ENCODE data around the gene GLIS2. TPM values are rescaled to one million over a fixed set of nuclear protein-coding genes. Genes with fewer than 3 reads are reported as not detected.

GLIS2 gene
- total RNA-seq, 1 donor from 2014 or later: 62.8 TPM

- Mint-ChIP-seq H3K9me3 (ENCODE audit: low read depth) (no peaks in the 10 kb centered on the region), H3K27ac (ENCODE audit: unreplicated experiment) (peak overlapping the region; percentile 27), H3K4me1 (ENCODE audit: low read depth) (peaks cover 60% of the 10 kb centered on the region), H3K36me3 (ENCODE audit: low read depth) (no peaks in the 10 kb centered on the region), H3K4me3 (ENCODE audit: unreplicated experiment) (no peak overlapping the region), H3K27me3 (ENCODE audit: low read depth) (no peaks in the 10 kb centered on the region)
- TF ChIP-seq CTCF (IDR thresholded peaks at IDR 0.05): no peak
- DNase-seq (ENCODE audit: low spot score): no peak
Observed at GRCh38 chr16:4297480-4297879, 18.4 kb upstream of the GLIS2 start.

- TF ChIP-seq CTCF (IDR thresholded peaks at IDR 0.05): peak; percentile 28
- Mint-ChIP-seq H3K4me3 (ENCODE audit: unreplicated experiment) (peak overlapping the region; percentile 48), H3K27me3 (ENCODE audit: low read depth) (no peaks in the 10 kb centered on the region)
Observed at GRCh38 chr16:4298761-4299522, 16.9 kb upstream of the GLIS2 start.

GRCh38 chr16:4301177-4301576 is 14.7 kb upstream of the GLIS2 start:
- no peaks in the 10 kb centered on the region for H3K27me3 Mint-ChIP-seq (ENCODE audit: low read depth)
- H3K9me3 Mint-ChIP-seq (ENCODE audit: low read depth): no peaks in the 10 kb centered on the region
- H3K4me3 Mint-ChIP-seq (ENCODE audit: unreplicated experiment): no peak overlapping the region
- no peak for TF ChIP-seq CTCF (IDR thresholded peaks at IDR 0.05)
- no peak overlapping the region for H3K27ac Mint-ChIP-seq (ENCODE audit: unreplicated experiment)
- no peak for DNase-seq (ENCODE audit: low spot score)
- H3K4me1 Mint-ChIP-seq (ENCODE audit: low read depth): peaks cover 38% of the 10 kb centered on the region
- no peaks in the 10 kb centered on the region for H3K36me3 Mint-ChIP-seq (ENCODE audit: low read depth)

More at GRCh38 chr16:4298761-4299522, 16.9 kb upstream of the GLIS2 start:
- peak; percentile 96 for DNase-seq (ENCODE audit: low spot score)
- Mint-ChIP-seq H3K27ac (ENCODE audit: unreplicated experiment) (peak overlapping the region; percentile 98), H3K36me3 (ENCODE audit: low read depth) (no peaks in the 10 kb centered on the region), H3K4me1 (ENCODE audit: low read depth) (peaks cover 51% of the 10 kb centered on the region), H3K9me3 (ENCODE audit: low read depth) (no peaks in the 10 kb centered on the region)

- Mint-ChIP-seq H3K4me1 (ENCODE audit: low read depth) (peaks cover 45% of the 10 kb centered on the region), H3K9me3 (ENCODE audit: low read depth) (no peaks in the 10 kb centered on the region), H3K4me3 (ENCODE audit: unreplicated experiment) (no peak overlapping the region), H3K36me3 (ENCODE audit: low read depth) (no peaks in the 10 kb centered on the region), H3K27ac (ENCODE audit: unreplicated experiment) (no peak overlapping the region), H3K27me3 (ENCODE audit: low read depth) (no peaks in the 10 kb centered on the region)
- no peak for DNase-seq (ENCODE audit: low spot score)
- TF ChIP-seq CTCF (IDR thresholded peaks at IDR 0.05): no peak
Observed at GRCh38 chr16:4301968-4302367, 13.9 kb upstream of the GLIS2 start.

GRCh38 chr16:4303973-4304372 is 11.9 kb upstream of the GLIS2 start:
- Mint-ChIP-seq H3K4me1 (ENCODE audit: low read depth) (peaks cover 35% of the 10 kb centered on the region), H3K9me3 (ENCODE audit: low read depth) (no peaks in the 10 kb centered on the region), H3K4me3 (ENCODE audit: unreplicated experiment) (peak overlapping the region; percentile 50), H3K27ac (ENCODE audit: unreplicated experiment) (peak overlapping the region; percentile 66), H3K27me3 (ENCODE audit: low read depth) (no peaks in the 10 kb centered on the region), H3K36me3 (ENCODE audit: low read depth) (no peaks in the 10 kb centered on the region)
- DNase-seq (ENCODE audit: low spot score): no peak
- no peak for TF ChIP-seq CTCF (IDR thresholded peaks at IDR 0.05)
